H1 (cell line): ENCODE measurements around the gene DTNB. TPM values are rescaled to one million over a fixed set of nuclear protein-coding genes. Genes with fewer than 3 reads are reported as not detected.

Experiments used
- CTCF ChIA-PET: fragments of 300-600 bp; sonication (Branson Sonifier 250); formaldehyde crosslinking; loops from one replicate; lab custom pipeline; 2021; ENCODE audit not compliant: partially characterized antibody; lab: Charles Lee
- POLR2A ChIA-PET: fragments of 300-600 bp; sonication (Branson Sonifier 250); formaldehyde crosslinking; loops from one replicate; lab custom pipeline; 2021; ENCODE audit warnings: inconsistent platforms; ENCODE audit not compliant: partially characterized antibody; lab: Charles Lee
- DNase-seq, 2 experiments: peaks; one replicate each; pipeline versions ENCODE4 v3.0.0 to v3.0.0-alpha.2; 2010 to 2022; ENCODE audit warnings: low spot score in 2 of 2, low read depth in 1 of 2, mixed read lengths in 1 of 2
- FAIRE-seq: peaks from 2 replicates; lab custom pipeline; 2011; peaks lifted over from hg19 to GRCh38; lab: Jason Lieb, UNC
- H2AFZ ChIP-seq: 2 replicates; pipeline ENCODE4 v1.8.1; 2012; ENCODE audit warnings: low read length, inconsistent platforms
- H2AK5ac ChIP-seq: 2 replicates; pipeline ENCODE4 v1.6.1; 2013; ENCODE audit warnings: low read depth, low read length
- H2BK120ac ChIP-seq: replicated peaks from 2 replicates; pipeline ENCODE3; 2013; ENCODE audit warnings: low read depth, low read length, inconsistent platforms
- H2BK12ac ChIP-seq: 2 replicates; pipeline ENCODE4 v1.6.1; 2013; ENCODE audit warnings: low read depth, low read length
- H2BK15ac ChIP-seq: 2 replicates; pipeline ENCODE4 v1.6.1; 2013; ENCODE audit warnings: low read length
- H2BK20ac ChIP-seq: 2 replicates; pipeline ENCODE4 v1.6.1; 2013; ENCODE audit warnings: low read length
- H2BK5ac ChIP-seq: 2 replicates; pipeline ENCODE4 v1.6.1; 2013; ENCODE audit warnings: low read depth, low read length
- H3K14ac ChIP-seq: 2 replicates; pipeline ENCODE4 v1.6.1; 2013; ENCODE audit warnings: inconsistent platforms; ENCODE audit not compliant: insufficient read length
- H3K18ac ChIP-seq: 2 replicates; pipeline ENCODE4 v1.6.1; 2013; ENCODE audit warnings: low read length; ENCODE audit errors: extremely low read depth
- H3K23ac ChIP-seq: 2 replicates; pipeline ENCODE4 v1.6.1; 2013; ENCODE audit warnings: inconsistent platforms; ENCODE audit not compliant: insufficient read length
- H3K23me2 ChIP-seq: 2 replicates; pipeline ENCODE4 v1.6.1; 2013; ENCODE audit warnings: low read depth, low read length
- H3K27ac ChIP-seq: 2 replicates; pipeline ENCODE4 v1.6.1; 2011; ENCODE audit warnings: low read depth, low read length, inconsistent platforms
- H3K27me3 ChIP-seq, 4 experiments: replicated peaks in 1 of 4; 1 replicate in 1 of 4; 2 replicates in 3 of 4; pipeline versions ENCODE4 v1.6.1 to v1.8.1; 2011 to 2013; ENCODE audit warnings: low read length in 3 of 4, mild to moderate bottlenecking in 3 of 4, inconsistent platforms in 2 of 4, mixed read lengths in 2 of 4, moderate library complexity in 1 of 4; ENCODE audit not compliant: control insufficient read depth in 3 of 4, insufficient read depth in 3 of 4; ENCODE audit errors: extremely low read depth in 1 of 4
- H3K36me3 ChIP-seq, 4 experiments: 2 replicates each; pipeline versions ENCODE4 v1.6.1 to v1.8.1; 2011 to 2013; ENCODE audit warnings: mild to moderate bottlenecking in 4 of 4, low read length in 3 of 4, moderate library complexity in 2 of 4, control low read depth in 1 of 4, inconsistent platforms in 1 of 4; ENCODE audit not compliant: insufficient read depth in 4 of 4, control insufficient read depth in 2 of 4
- H3K4ac ChIP-seq: replicated peaks from 2 replicates; pipeline ENCODE3; 2013; ENCODE audit warnings: low read length, low read depth, mixed read lengths, inconsistent platforms; ENCODE audit not compliant: insufficient read length
- H3K4me1 ChIP-seq, 4 experiments: replicated peaks in 1 of 4; 1 replicate in 1 of 4; 2 replicates in 3 of 4; pipeline versions ENCODE4 v1.6.1 to v1.8.1; 2011 to 2013; ENCODE audit warnings: low read length in 3 of 4, inconsistent platforms in 2 of 4, mixed read lengths in 1 of 4; ENCODE audit not compliant: insufficient read depth in 4 of 4, control insufficient read depth in 3 of 4
- H3K4me2 ChIP-seq, 2 experiments: 2 replicates each; pipeline versions ENCODE4 v1.6.1 to v1.8.1; 2011 to 2013; ENCODE audit warnings: low read depth in 2 of 2, low read length in 2 of 2, control low read depth in 1 of 2, inconsistent platforms in 1 of 2, mild to moderate bottlenecking in 1 of 2; ENCODE audit not compliant: insufficient read depth in 1 of 2
- H3K4me3 ChIP-seq, 4 experiments: fragments of 200-600, 300-600 bp in 1 of 4; sonication (generic), shearing (Covaris generic), sonication (Bioruptor Twin) in 1 of 4; 2 replicates each; pipeline versions ENCODE4 v1.5.1 to v1.8.1; 2011 to 2016; ENCODE audit warnings: low read length in 4 of 4, low read depth in 3 of 4, control low read depth in 2 of 4, inconsistent platforms in 2 of 4, mild to moderate bottlenecking in 2 of 4, mixed read lengths in 1 of 4, moderate library complexity in 1 of 4; ENCODE audit not compliant: insufficient read depth in 2 of 4; ENCODE audit errors: extremely low read depth in 1 of 4
- H3K56ac ChIP-seq: replicated peaks from 2 replicates; pipeline ENCODE3; 2013; ENCODE audit warnings: low read depth, mild to moderate bottlenecking, mixed read lengths, low read length, inconsistent platforms; ENCODE audit not compliant: insufficient read length
- H3K79me1 ChIP-seq: 2 replicates; pipeline ENCODE4 v1.6.1; 2013; ENCODE audit warnings: low read depth, low read length, control low read depth
- H3K79me2 ChIP-seq, 2 experiments: 2 replicates each; pipeline versions ENCODE4 v1.6.1 to v1.8.1; 2012 to 2013; ENCODE audit warnings: low read length in 2 of 2, mild to moderate bottlenecking in 2 of 2, inconsistent platforms in 1 of 2; ENCODE audit not compliant: insufficient read depth in 2 of 2, control insufficient read depth in 1 of 2
- H3K9ac ChIP-seq, 4 experiments: replicated peaks in 1 of 4; 1 replicate in 1 of 4; 2 replicates in 3 of 4; pipeline versions ENCODE4 v1.6.1 to v1.8.1; 2011 to 2013; ENCODE audit warnings: low read depth in 3 of 4, low read length in 3 of 4, control low read depth in 2 of 4, mild to moderate bottlenecking in 2 of 4, moderate library complexity in 2 of 4, inconsistent platforms in 1 of 4; ENCODE audit errors: extremely low read depth in 1 of 4
- H3K9me3 ChIP-seq, 2 experiments: 2 replicates each; pipeline versions ENCODE4 v1.6.1 to v1.8.1; 2012 to 2013; ENCODE audit warnings: mild to moderate bottlenecking in 2 of 2, moderate library complexity in 2 of 2, control low read depth in 1 of 2, inconsistent platforms in 1 of 2, low read depth in 1 of 2, low read length in 1 of 2, mixed read lengths in 1 of 2; ENCODE audit not compliant: insufficient read depth in 2 of 2
- H4K20me1 ChIP-seq, 2 experiments: replicated peaks in 1 of 2; 2 replicates each; pipeline versions ENCODE3 to v1.8.1; 2011 to 2013; ENCODE audit warnings: inconsistent platforms in 2 of 2, low read length in 2 of 2, mild to moderate bottlenecking in 1 of 2; ENCODE audit not compliant: insufficient read depth in 2 of 2, control insufficient read depth in 1 of 2
- H4K5ac ChIP-seq: 2 replicates; pipeline ENCODE4 v1.6.1; 2013; ENCODE audit warnings: low read length, low read depth, mixed read lengths, inconsistent platforms; ENCODE audit not compliant: insufficient read length
- H4K8ac ChIP-seq: 2 replicates; pipeline ENCODE4 v1.8.0; 2013; ENCODE audit warnings: mild to moderate bottlenecking, moderate library complexity, low read length, inconsistent platforms; ENCODE audit not compliant: insufficient read depth; ENCODE audit errors: extremely low read depth
- H4K91ac ChIP-seq: replicated peaks from 2 replicates; pipeline ENCODE3; 2013; ENCODE audit warnings: low read length, mixed read lengths, inconsistent platforms; ENCODE audit not compliant: insufficient read length
- CBX5 ChIP-seq: fragments of 300-800, 300-1000 bp; sonication (generic); IDR thresholded peaks from 2 replicates; pipeline ENCODE4 v1.7.1; 2016; ENCODE audit warnings: antibody characterized with exemption, low read length, low read depth
- JUN ChIP-seq: IDR thresholded peaks from 2 replicates; pipeline ENCODE4 v1.6.1; 2011; ENCODE audit warnings: low read depth, mild to moderate bottlenecking, improper control_type of control experiment, low read length
- WGBS, 2 experiments: shearing (Covaris generic) in 1 of 2; methylation state at CpG; one replicate each; pipeline versions ENCODE4 v1.1.6 to v1.1.7; 2013 to 2015; ENCODE audit warnings: low lambda C conversion rate in 2 of 2, mixed read lengths in 2 of 2, inconsistent platforms in 1 of 2, low coverage in 1 of 2, missing lambda C conversion rate in 1 of 2; ENCODE audit not compliant: insufficient replicate concordance in 2 of 2, insufficient coverage in 1 of 2, insufficient read length in 1 of 2; ENCODE audit errors: extremely low coverage in 1 of 2, missing lambda C conversion rate in 1 of 2; 5-methylcytosine and 5-hydroxymethylcytosine counted together
- polyA plus RNA-seq, 7 experiments: library from polyadenylated mRNA; depleted of rRNA in 3 of 7; stranded (reverse) in 5 of 7; unstranded in 2 of 7; fragments of >200 nt in 5 of 7; fragments of 200-250 nt in 2 of 7; gene quantifications; 1 replicate in 5 of 7; 2 replicates in 1 of 7; 4 replicates in 1 of 7; pipeline versions ENCODE4 v1.2.1 to v1.2.3, GENCODE V29; 2011 to 2013; ENCODE audit warnings: missing spikeins in 2 of 7, mixed read lengths in 2 of 7
- total RNA-seq: library from RNA; stranded (reverse); fragmentation: NEBNext Ultra II Directional; extraction: Animal tissue kit (Norgen Biotek cat#: 25700); gene quantifications from 2 replicates; pipeline ENCODE4 v1.2.1, GENCODE V29; 2021
- TF ChIP-seq, protein P1 (sequence below): IDR thresholded peaks from 2 replicates; pipeline ENCODE4 v1.6.1; 2012; ENCODE audit warnings: inconsistent platforms

DTNB gene
- total and polyA plus RNA-seq, 2 of the 8 experiments (the other 6 are each of a cell fraction or from before 2014, with no cell fraction given): 39.6 to 49.5 TPM

GRCh38 chr2:25339211-25339674 is 334.1 kb downstream of the DTNB start:
- Histone ChIP-seq H3K27me3 (peaks cover 0 to 18% (median 12%) of the 10 kb centered on the region in 4 experiments; a peak in 6 of 7 replicates), H3K4ac (no peak overlapping the region), H4K20me1 (peaks cover 3 to 11% of the 10 kb centered on the region in 2 experiments), H3K9me3 (no peaks in the 10 kb centered on the region), H3K4me3 (no peak overlapping the region; a peak in 1 of 8 replicates), H3K79me2 (peaks cover 0 to 4% of the 10 kb centered on the region in 2 experiments; a peak in 1 of 4 replicates), H2AK5ac (peak overlapping the region; percentile 8; the same call in 1 of the 2 replicates), H3K18ac (no peak overlapping the region), H3K36me3 (no peaks in the 10 kb centered on the region), H3K14ac (no peak overlapping the region), H3K79me1 (peaks cover 3% of the 10 kb centered on the region), H2BK5ac (no peak overlapping the region), H3K4me1 (peaks cover 8 to 44% (median 28%) of the 10 kb centered on the region in 4 experiments), H3K56ac (no peak overlapping the region), H2BK15ac (no peak overlapping the region), H3K9ac (no peak overlapping the region), H3K23me2 (peaks cover 9% of the 10 kb centered on the region; the same call in 1 of the 2 replicates), H3K4me2 (no peak overlapping the region; a peak in 1 of 4 replicates), H2AFZ (no peak overlapping the region), H4K5ac (no peak overlapping the region), H3K27ac (no peak overlapping the region), H2BK120ac (no peak overlapping the region), H3K23ac (no peak overlapping the region), H2BK12ac (0 out of 2 replicates have a peak overlapping the region, but pooled peaks have one; percentile 14), H4K8ac (no peak overlapping the region), H4K91ac (no peak overlapping the region), H2BK20ac (no peak overlapping the region)
- CTCF ChIA-PET: interaction anchor here (0.7 to 11.4 kb wide), 16 partner anchors 8 to 278 kb away, joined by 3 to 178 read pairs (median 4); no protein-coding TSS in a partner anchor
- WGBS, 2 experiments: 71% methylated on average over 8 of the region's 8 CpGs; no CpG with 5 or more reads in 1 of the 2 experiments
- DNase-seq (peak in 1 of 2 experiments; percentile 53), FAIRE-seq (no peak)
- POLR2A ChIA-PET: interaction anchor here (0.9 to 2.2 kb wide), 9 partner anchors 12 to 88 kb away, joined by 3 to 9 read pairs (median 3); no protein-coding TSS in a partner anchor
- TF ChIP-seq, protein P1, sequence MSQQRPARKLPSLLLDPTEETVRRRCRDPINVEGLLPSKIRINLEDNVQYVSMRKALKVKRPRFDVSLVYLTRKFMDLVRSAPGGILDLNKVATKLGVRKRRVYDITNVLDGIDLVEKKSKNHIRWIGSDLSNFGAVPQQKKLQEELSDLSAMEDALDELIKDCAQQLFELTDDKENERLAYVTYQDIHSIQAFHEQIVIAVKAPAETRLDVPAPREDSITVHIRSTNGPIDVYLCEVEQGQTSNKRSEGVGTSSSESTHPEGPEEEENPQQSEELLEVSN: 0 out of 2 replicates have a peak, but pooled peaks have one; percentile 20
- TF ChIP-seq CBX5: no peak
- TF ChIP-seq JUN: no peak
